K562 (cell line): ENCODE results near the gene TYSND1. TPM values are rescaled to one million over a fixed set of nuclear protein-coding genes. Genes with fewer than 3 reads are reported as not detected.

Experiments used
- ATAC-seq: fragments of 200-7000 bp; cut with Tn5 transposase; 3 replicates; pipeline ENCODE4 v1.9.1; 2020; ENCODE audit warnings: moderate library complexity
- BruUV-seq: library from RNA; stranded (reverse); fragments of 400-500 nt; replicated peaks from 2 replicates; lab custom pipeline; 2021; lab: Mats Ljungman, UMichigan
- CTCF ChIA-PET: fragments of 300-600 bp; formaldehyde crosslinking; extraction: SDS; loops from one replicate; lab custom pipeline; 2021; ENCODE audit warnings: low intra/inter-chr PET ratio; lab: Yijun Ruan, JAX
- POLR2A ChIA-PET: fragments of 300-600, 350-650 bp; sonication (Branson Sonifier 250); formaldehyde crosslinking; extraction: SDS; loops from one replicate; lab custom pipeline; 2021; ENCODE audit warnings: antibody characterized with exemption, inconsistent platforms; lab: Yijun Ruan, JAX
- DNase-seq, 4 experiments: peaks; one replicate each; pipeline versions ENCODE4 v3.0.0 to v3.0.0-alpha.2; 2011 to 2018; ENCODE audit warnings: low spot score in 3 of 4, mixed read lengths in 3 of 4; ENCODE audit errors: extremely low read depth in 1 of 4
- FAIRE-seq: peaks from 2 replicates; lab custom pipeline; 2011; peaks lifted over from hg19 to GRCh38; lab: Jason Lieb, UNC
- H2AFZ ChIP-seq: 2 replicates; pipeline ENCODE4 v1.6.0; 2011; ENCODE audit warnings: low read depth, low read length, control low read depth, inconsistent platforms
- H3K27ac ChIP-seq: fragments of 200-600 bp; 3 replicates; pipeline ENCODE4 v1.8.0; 2011; ENCODE audit warnings: low read depth, mild to moderate bottlenecking, control low read depth, inconsistent platforms, low read length, moderate library complexity, mixed read lengths; ENCODE audit errors: extremely low read depth
- H3K27me3 ChIP-seq, 2 experiments: fragments of 300-600 bp in 1 of 2; 2 replicates in 1 of 2; 3 replicates in 1 of 2; pipeline versions ENCODE4 v1.6.0 to v1.8.0; 2011; ENCODE audit warnings: inconsistent platforms in 2 of 2, low read length in 2 of 2, mild to moderate bottlenecking in 1 of 2, mixed read lengths in 1 of 2, moderate library complexity in 1 of 2; ENCODE audit not compliant: control insufficient read depth in 2 of 2, insufficient read depth in 2 of 2
- H3K36me3 ChIP-seq: fragments of 300-600 bp; 3 replicates; pipeline ENCODE4 v1.8.0; 2011; ENCODE audit warnings: mild to moderate bottlenecking, low read length, inconsistent platforms; ENCODE audit not compliant: control insufficient read depth, insufficient read depth
- H3K4me1 ChIP-seq, 2 experiments: fragments of 200-600 bp in 1 of 2; replicated peaks in 1 of 2; 2 replicates in 1 of 2; 3 replicates in 1 of 2; pipeline versions ENCODE4 v1.5.1 to v1.8.0; 2011; ENCODE audit warnings: inconsistent platforms in 2 of 2, low read length in 2 of 2, mild to moderate bottlenecking in 1 of 2, mixed read lengths in 1 of 2, moderate library complexity in 1 of 2; ENCODE audit not compliant: control insufficient read depth in 2 of 2, insufficient read depth in 2 of 2
- H3K4me2 ChIP-seq: 2 replicates; pipeline ENCODE4 v1.6.1; 2011; ENCODE audit warnings: low read length, control low read depth, inconsistent platforms, mixed read lengths; ENCODE audit not compliant: insufficient read depth
- H3K4me3 ChIP-seq: fragments of 200-600 bp; sonication (generic), shearing (Covaris generic); 2 replicates; pipeline ENCODE4 v1.5.1; 2016; ENCODE audit warnings: control low read depth, inconsistent platforms
- H3K79me2 ChIP-seq: fragments of 200-600 bp; 3 replicates; pipeline ENCODE4 v1.8.0; 2011; ENCODE audit warnings: low read length, inconsistent platforms; ENCODE audit not compliant: control insufficient read depth, insufficient read depth
- H3K9ac ChIP-seq, 2 experiments: 2 replicates each; pipeline versions ENCODE4 v1.6.0 to v1.6.1; 2011; ENCODE audit warnings: low read depth in 2 of 2, low read length in 2 of 2, control low read depth in 1 of 2, inconsistent platforms in 1 of 2, mild to moderate bottlenecking in 1 of 2, mixed read lengths in 1 of 2; ENCODE audit not compliant: insufficient read depth in 1 of 2
- H3K9me1 ChIP-seq: one replicate; pipeline ENCODE4 v1.6.0; 2011; ENCODE audit warnings: inconsistent platforms, mild to moderate bottlenecking, low read length, moderate library complexity; ENCODE audit not compliant: control insufficient read depth, insufficient read depth
- H3K9me3 ChIP-seq: replicated peaks from 2 replicates; pipeline ENCODE4 v1.5.1; 2011; ENCODE audit warnings: low read depth, low read length, inconsistent platforms; ENCODE audit not compliant: control insufficient read depth, insufficient read depth
- H4K20me1 ChIP-seq: replicated peaks from 2 replicates; pipeline ENCODE4 v1.6.1; 2011; ENCODE audit warnings: low read length, inconsistent platforms, mixed read lengths; ENCODE audit not compliant: control insufficient read depth, insufficient read depth
- CREB3 ChIP-seq: fragments of 450-650 bp; conservative IDR thresholded peaks from 2 replicates; pipeline ENCODE4 v1.6.1; 2016; ENCODE audit warnings: missing genetic modification characterization, low read depth, mild to moderate bottlenecking, missing compliant biosample characterization, moderate library complexity
- GABPB1 ChIP-seq: sonication (generic); formaldehyde crosslinking; IDR thresholded peaks from 2 replicates; pipeline ENCODE4 v1.8.0; 2022; ENCODE audit warnings: mild to moderate bottlenecking, missing genetic modification reagents
- GMEB1 ChIP-seq: fragments of 250-450 bp; sonication (Bioruptor Pico); IDR thresholded peaks from 2 replicates; pipeline ENCODE4 v1.4.0; 2020; ENCODE audit warnings: mild to moderate bottlenecking
- JUNB ChIP-seq: fragments of 450-650 bp; formaldehyde crosslinking; conservative IDR thresholded peaks from 2 replicates; pipeline ENCODE4 v1.4.0; 2020; ENCODE audit warnings: mild to moderate bottlenecking
- ZBTB49 ChIP-seq: sonication (generic); formaldehyde crosslinking; IDR thresholded peaks from 2 replicates; pipeline ENCODE4 v1.8.0; 2022; ENCODE audit warnings: missing genetic modification reagents, mild to moderate bottlenecking, borderline replicate concordance
- ZNF518B ChIP-seq: fragments of 250-450 bp; sonication (Bioruptor Pico); IDR thresholded peaks from 2 replicates; pipeline ENCODE4 v1.5.0; 2021; ENCODE audit warnings: mild to moderate bottlenecking, moderate library complexity
- ZZZ3 ChIP-seq: fragments of 450-650 bp; IDR thresholded peaks from 2 replicates; pipeline ENCODE4 v1.6.1; 2016; ENCODE audit warnings: antibody characterized with exemption, mild to moderate bottlenecking, moderate library complexity
- WGBS: fragments of 100-300 bp; shearing (Covaris generic); methylation state at CpG from one replicate; pipeline ENCODE4 v1.1.6; 2016; ENCODE audit warnings: low coverage, mixed read lengths; ENCODE audit not compliant: insufficient coverage; ENCODE audit errors: missing lambda C conversion rate; 5-methylcytosine and 5-hydroxymethylcytosine counted together
- in situ Hi-C: fragments of 300-500 bp; cut with MboI; formaldehyde crosslinking; loops from 4 replicates; pipeline ENCODE4 v1.15.0; 2018; ENCODE audit warnings: inconsistent platforms, mixed read lengths
- intact Hi-C: fragments of 100-400 bp; cut with micrococcal nuclease; formaldehyde crosslinking; loops from 2 replicates; pipeline ENCODE4 v1.14.2; 2022
- polyA plus RNA-seq, 8 experiments: library from polyadenylated mRNA; depleted of rRNA in 4 of 8; stranded (reverse) in 5 of 8; unstranded in 3 of 8; fragments of >200 nt; fragmentation: Nextera tagmentation in 2 of 8; fragmentation: Illumina TruSeq in 1 of 8; extraction: Ambion mirVana in 2 of 8; extraction: Trizol in 1 of 8; gene quantifications; 2 replicates each; pipeline versions ENCODE4 v1.2.1 to v1.2.3, GENCODE V29; 2011 to 2014; ENCODE audit warnings: inconsistent platforms in 1 of 8, missing spikeins in 1 of 8
- total RNA-seq, 7 experiments: library from RNA; depleted of rRNA in 6 of 7; stranded (reverse); fragments of >200 nt in 6 of 7; fragmentation: Illumina TruSeq in 2 of 7; extraction: Trizol in 2 of 7; gene quantifications; 2 replicates each; pipeline versions ENCODE4 v1.2.1 to v1.2.3, GENCODE V29; 2011 to 2021; ENCODE audit warnings: low replicate concordance in 1 of 7

TYSND1 gene
- total and polyA plus RNA-seq, 9 of the 15 experiments (the other 6 are each of a cell fraction or from before 2014, with no cell fraction given): 0.60 to 2.0 (median 1.3) TPM

GRCh38 chr10:70135684-70136083 is 10.8 kb downstream of the TYSND1 start:
- Histone ChIP-seq H4K20me1 (no peaks in the 10 kb centered on the region), H3K4me1 (peaks cover 12 to 37% of the 10 kb centered on the region in 2 experiments; a peak in 4 of 5 replicates), H3K79me2 (peaks cover 21% of the 10 kb centered on the region), H3K9me3 (peaks cover 14% of the 10 kb centered on the region; the same call in 1 of the 2 replicates), H3K9me1 (no peaks in the 10 kb centered on the region), H3K27me3 (no peaks in the 10 kb centered on the region), H2AFZ (no peak overlapping the region), H3K4me2 (no peak overlapping the region), H3K4me3 (no peak overlapping the region), H3K9ac (no peak overlapping the region), H3K36me3 (peaks cover 18% of the 10 kb centered on the region; the same call in 2 of the 3 replicates), H3K27ac (no peak overlapping the region)
- BruUV-seq: no TSS peak
- ChIA-PET POLR2A (no interaction called here), CTCF (no interaction called here)
- intact Hi-C loops (no loop called here), in situ Hi-C loops (no loop called here)
- 65% methylated on average over 7 of the region's 7 CpGs for WGBS
- FAIRE-seq: no peak
- ATAC-seq: no peak
- no peak for DNase-seq
- TF ChIP-seq GMEB1 (CRISPR knock-in tag) (no peak), JUNB (CRISPR knock-in tag) (no peak), ZBTB49 (CRISPR knock-in tag) (no peak), ZNF518B (CRISPR knock-in tag) (no peak), GABPB1 (CRISPR knock-in tag) (no peak), CREB3 (tag) (no peak), ZZZ3 (no peak)
